GM12891 (cell line): Measurements from ENCODE around the gene TSPOAP1.

Experiments used
- POLR2A ChIP-seq: IDR thresholded peaks from 2 replicates; pipeline ENCODE4 v1.6.1; 2011; ENCODE audit warnings: low read depth, low read length, control low read depth
- POLR2AphosphoS5 ChIP-seq: IDR thresholded peaks from 2 replicates; pipeline ENCODE4 v1.6.1; 2011; ENCODE audit warnings: low read depth, low read length, control low read depth
- TAF1 ChIP-seq: IDR thresholded peaks from 2 replicates; pipeline ENCODE4 v1.6.1; 2011; ENCODE audit warnings: low read depth, low read length, control low read depth

GRCh38 chr17:58332778-58333735 lies 4.5 kb upstream of the TSPOAP1 start:
- TF ChIP-seq POLR2A (no peak; the same call in 1 of the 2 replicates), POLR2AphosphoS5 (peak; percentile 68), TAF1 (0 out of 2 replicates have a peak, but pooled peaks have one; percentile 39)
